Spleen (tissue), 7 donors: ENCODE results near the gene SLC44A1.

Source experiments
- CTCF ChIP-seq, 11 experiments: fragments of 200-600 bp in 7 of 11; fragments of 450-650 bp in 4 of 11; sonication (generic) in 4 of 11; IDR thresholded peaks in 8 of 11; conservative IDR thresholded peaks in 3 of 11; 1 replicate in 7 of 11; 2 replicates in 4 of 11; pipeline versions ENCODE4 v1.4.0 to v1.8.0; 2016 to 2021; ENCODE audit warnings: antibody characterized with exemption in 11 of 11, inconsistent platforms in 4 of 11, mild to moderate bottlenecking in 1 of 11
- POLR2A ChIP-seq, 3 donors: fragments of 450-650 bp; IDR thresholded peaks; one replicate each; pipeline ENCODE4 v1.5.1; 2017; ENCODE audit warnings: antibody characterized with exemption in 3 of 3, mild to moderate bottlenecking in 1 of 3
- POLR2AphosphoS5 ChIP-seq, 3 donors: sonication (generic); formaldehyde crosslinking; IDR thresholded peaks; one replicate each; pipeline ENCODE4 v1.5.1; 2017; ENCODE audit warnings: antibody characterized with exemption in 3 of 3
- donor health status: DM: no; HTN: no; CAD: no; lungs with moderate emphysema.
- donor health status: DM: no; HTN: no; CAD: no.
- donor health status: DM: no; HTN: no; CAD: no.

DNA sequence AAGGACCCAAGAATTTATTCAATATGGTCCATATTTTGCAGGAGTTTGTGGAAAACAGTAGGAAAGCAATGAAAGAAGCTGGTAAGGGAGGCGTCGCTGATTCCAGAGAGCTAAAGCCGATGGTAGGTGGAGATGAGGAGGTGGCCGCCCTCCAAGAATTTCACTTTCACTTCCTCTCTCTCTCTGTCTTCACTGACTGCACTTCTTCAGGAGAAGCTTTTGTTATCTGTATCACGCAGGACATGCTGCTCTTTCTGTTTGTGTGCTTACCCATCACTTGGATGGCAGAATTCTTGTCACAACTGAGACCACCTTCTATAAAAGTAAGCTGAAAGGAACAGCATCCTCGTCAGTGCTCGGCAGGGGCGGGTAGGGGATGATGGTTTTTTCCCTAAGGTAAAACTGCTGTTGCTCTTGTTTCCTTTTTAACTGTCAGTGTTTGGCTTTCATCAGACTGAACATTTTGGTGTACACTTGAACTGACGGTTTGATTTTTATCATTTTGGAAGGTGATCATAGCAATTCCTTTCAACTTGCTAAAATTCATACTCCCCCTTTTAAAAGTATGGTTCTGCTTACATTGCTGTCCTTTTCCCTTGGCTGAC, 141.0 kb downstream of the SLC44A1 start:
- TF ChIP-seq CTCF (IDR thresholded peaks at IDR 0.05 in 8 of 11, conservative IDR thresholded peaks at IDR 0.05 in 3 of 11) (no peak), POLR2A (IDR thresholded peaks at IDR 0.05) (no peak), POLR2AphosphoS5 (IDR thresholded peaks at IDR 0.05) (no peak)
